IMR-90 (cell line): Measurements from ENCODE around the gene SLC12A8. TPM values are rescaled to one million over a fixed set of nuclear protein-coding genes. Genes with fewer than 3 reads are reported as not detected.
A peak's percentile ranks its signal among the peaks of the same experiment; 100 is the strongest.

Source experiments
- ATAC-seq: fragments of 200-7000 bp; cut with Tn5 transposase; 2 replicates; pipeline ENCODE4 v1.9.1; 2020; ENCODE audit warnings: low read depth, mild to moderate bottlenecking, moderate library complexity
- BruUV-seq: library from RNA; stranded (reverse); fragments of 400-500 nt; replicated peaks from 2 replicates; lab custom pipeline; 2021; lab: Mats Ljungman, UMichigan
- CTCF ChIA-PET: fragments of 300-600 bp; formaldehyde crosslinking; extraction: SDS; loops from one replicate; lab custom pipeline; 2021; ENCODE audit warnings: antibody characterized with exemption; lab: Yijun Ruan, JAX
- POLR2A ChIA-PET: fragments of 300-600 bp; sonication (Branson Sonifier 250); formaldehyde crosslinking; loops from one replicate; lab custom pipeline; 2022; ENCODE audit warnings: antibody characterized with exemption; ENCODE audit not compliant: unreplicated experiment; lab: Charles Lee
- DNase-seq: peaks from one replicate; pipeline ENCODE4 v3.0.0; 2013
- H2AFZ ChIP-seq: replicated peaks from 2 replicates; pipeline ENCODE3; 2013; ENCODE audit warnings: low read length, mild to moderate bottlenecking; ENCODE audit not compliant: poor library complexity
- H2AK5ac ChIP-seq: 2 replicates; pipeline ENCODE4 v1.6.1; 2013; ENCODE audit warnings: low read depth, low read length, inconsistent platforms
- H2AK9ac ChIP-seq: replicated peaks from 2 replicates; pipeline ENCODE3; 2013; ENCODE audit warnings: mild to moderate bottlenecking, low read depth, low read length, moderate library complexity; ENCODE audit not compliant: poor library complexity
- H2BK120ac ChIP-seq: 2 replicates; pipeline ENCODE4 v1.6.1; 2013; ENCODE audit warnings: low read depth, low read length, inconsistent platforms
- H2BK15ac ChIP-seq: 3 replicates; pipeline ENCODE4 v1.6.1; 2013; ENCODE audit warnings: low read depth, low read length, inconsistent platforms
- H2BK20ac ChIP-seq: 2 replicates; pipeline ENCODE4 v1.6.1; 2013; ENCODE audit warnings: low read depth, mild to moderate bottlenecking, inconsistent platforms, low read length, moderate library complexity
- H2BK5ac ChIP-seq: 2 replicates; pipeline ENCODE4 v1.6.1; 2013; ENCODE audit warnings: mild to moderate bottlenecking, low read depth, low read length, inconsistent platforms; ENCODE audit not compliant: poor library complexity, severe bottlenecking
- H3K14ac ChIP-seq: replicated peaks from 2 replicates; pipeline ENCODE4 v1.6.1; 2013; ENCODE audit warnings: low read depth, low read length, inconsistent platforms
- H3K18ac ChIP-seq: 2 replicates; pipeline ENCODE4 v1.6.1; 2013; ENCODE audit warnings: low read depth, low read length, control low read depth
- H3K23ac ChIP-seq: 2 replicates; pipeline ENCODE4 v1.6.1; 2013; ENCODE audit warnings: low read depth, low read length, inconsistent platforms
- H3K27ac ChIP-seq: 2 replicates; pipeline ENCODE4 v1.5.1; 2013; ENCODE audit warnings: mild to moderate bottlenecking, control low read depth, low read length; ENCODE audit not compliant: insufficient read depth
- H3K27me3 ChIP-seq: 2 replicates; pipeline ENCODE4 v1.6.1; 2013; ENCODE audit warnings: low read length; ENCODE audit not compliant: control insufficient read depth, insufficient read depth
- H3K36me3 ChIP-seq: 2 replicates; pipeline ENCODE4 v1.6.1; 2013; ENCODE audit warnings: low read length, mixed read lengths; ENCODE audit not compliant: control insufficient read depth, insufficient read depth
- H3K4ac ChIP-seq: 2 replicates; pipeline ENCODE4 v1.6.1; 2013; ENCODE audit warnings: low read depth, low read length, inconsistent platforms
- H3K4me1 ChIP-seq: 2 replicates; pipeline ENCODE4 v1.6.1; 2013; ENCODE audit warnings: low read length, mixed read lengths; ENCODE audit not compliant: control insufficient read depth, insufficient read depth
- H3K4me2 ChIP-seq: 2 replicates; pipeline ENCODE4 v1.6.1; 2013; ENCODE audit warnings: low read depth, mild to moderate bottlenecking, control low read depth, low read length, moderate library complexity
- H3K4me3 ChIP-seq: 2 replicates; pipeline ENCODE4 v1.5.1; 2013; ENCODE audit warnings: low read depth, mild to moderate bottlenecking, control low read depth, low read length, moderate library complexity; ENCODE audit not compliant: insufficient read depth
- H3K56ac ChIP-seq: 2 replicates; pipeline ENCODE4 v1.6.1; 2013; ENCODE audit warnings: low read length, inconsistent platforms; ENCODE audit not compliant: insufficient read depth; ENCODE audit errors: extremely low read depth
- H3K79me1 ChIP-seq, 2 experiments: 2 replicates each; pipeline ENCODE4 v1.6.1; 2013; ENCODE audit warnings: low read length in 2 of 2, inconsistent platforms in 1 of 2, low read depth in 1 of 2
- H3K9ac ChIP-seq: 2 replicates; pipeline ENCODE4 v1.6.1; 2013; ENCODE audit warnings: low read depth, low read length, control low read depth
- H3K9me1 ChIP-seq: 2 replicates; pipeline ENCODE4 v1.6.1; 2013; ENCODE audit warnings: low read length, inconsistent platforms; ENCODE audit not compliant: insufficient read depth
- H3K9me3 ChIP-seq: 2 replicates; pipeline ENCODE4 v1.6.1; 2013; ENCODE audit warnings: low read length; ENCODE audit not compliant: control insufficient read depth, insufficient read depth
- H4K20me1 ChIP-seq: 2 replicates; pipeline ENCODE4 v1.6.1; 2013; ENCODE audit warnings: low read length, inconsistent platforms; ENCODE audit not compliant: insufficient read depth
- H4K5ac ChIP-seq: 2 replicates; pipeline ENCODE4 v1.6.1; 2013; ENCODE audit warnings: mild to moderate bottlenecking, low read depth, low read length, control low read depth
- H4K8ac ChIP-seq, 2 experiments: 2 replicates each; pipeline ENCODE4 v1.6.1; 2013; ENCODE audit warnings: low read depth in 2 of 2, low read length in 2 of 2, control low read depth in 1 of 2, inconsistent platforms in 1 of 2
- H4K91ac ChIP-seq: 2 replicates; pipeline ENCODE4 v1.6.1; 2013; ENCODE audit warnings: low read depth, low read length, inconsistent platforms; ENCODE audit not compliant: insufficient read depth
- MAFK ChIP-seq: IDR thresholded peaks from 2 replicates; pipeline ENCODE4 v1.6.1; 2012; ENCODE audit warnings: low read depth, low read length, improper control_type of control experiment
- MXI1 ChIP-seq: IDR thresholded peaks from 2 replicates; pipeline ENCODE4 v1.6.1; 2012; ENCODE audit warnings: low read depth, mild to moderate bottlenecking, low read length, moderate library complexity, borderline replicate concordance
- RFX5 ChIP-seq: IDR thresholded peaks from 2 replicates; pipeline ENCODE4 v1.8.0; 2012; ENCODE audit warnings: low read depth, mild to moderate bottlenecking, low read length, moderate library complexity
- SMC3 ChIP-seq: fragments of 150-350 bp; IDR thresholded peaks from 2 replicates; pipeline ENCODE4 v1.6.1; 2016; ENCODE audit warnings: low read depth, mild to moderate bottlenecking, antibody characterized with exemption, low read length, moderate library complexity
- whole genome bisulfite sequencing, 2 experiments: methylation state at CpG; one replicate each; pipeline versions ENCODE4 v1.1.5 to v1.1.7; 2013; ENCODE audit warnings: missing lambda C conversion rate in 2 of 2; ENCODE audit not compliant: insufficient read length in 1 of 2; ENCODE audit errors: extremely low coverage in 2 of 2; 5-methylcytosine and 5-hydroxymethylcytosine counted together
- dilution Hi-C: fragments of 300-500 bp; cut with HindIII; formaldehyde crosslinking; loops from one replicate; pipeline ENCODE4 v1.14.3; 2018; ENCODE audit warnings: low sequenced_read_pairs; ENCODE audit not compliant: unreplicated experiment
- in situ Hi-C: fragments of 300-500 bp; cut with MboI; formaldehyde crosslinking; loops from 3 replicates; pipeline ENCODE4 v1.14.3; 2019; ENCODE audit warnings: low sequenced_read_pairs, inconsistent platforms, mixed read lengths
- intact Hi-C: fragments of 100-400 bp; cut with micrococcal nuclease; formaldehyde crosslinking; loops from 2 replicates; pipeline ENCODE4 v1.10.0; 2022
- polyA plus RNA-seq, 3 experiments: library from polyadenylated mRNA; depleted of rRNA; stranded (reverse); fragments of >200 nt; gene quantifications; 2 replicates each; pipeline ENCODE4 v1.2.3, GENCODE V29; 2012; ENCODE audit warnings: low replicate concordance in 1 of 3
- total RNA-seq: library from RNA; depleted of rRNA; stranded (reverse); fragments of >200 nt; gene quantifications from 2 replicates; pipeline ENCODE4 v1.2.3, GENCODE V29; 2012

SLC12A8 gene
- total and polyA plus RNA-seq, 2 of the 4 experiments (the other 2 are of a cell fraction) = 2.2 to 4.3 TPM

GRCh38 chr3:125129512-125129997, 83.0 kb downstream of the SLC12A8 start (continued):
- no peak for TF ChIP-seq SMC3
- no peak for TF ChIP-seq RFX5

GRCh38 chr3:125128861-125129501, 83.6 kb downstream of the SLC12A8 start:
- BruUV-seq = no TSS peak
- no peaks in the 10 kb centered on the region for H3K36me3 ChIP-seq
- H2BK120ac ChIP-seq = peak overlapping the region; percentile 98
- H3K56ac ChIP-seq = peak overlapping the region; percentile 68; the same call in 1 of the 2 replicates
- CTCF ChIA-PET = interaction anchor here (0.7 to 1.3 kb wide), 4 partner anchors 11 to 67 kb away, joined by 3 to 4 read pairs (median 4); no protein-coding TSS in a partner anchor
- H2BK15ac ChIP-seq = peak overlapping the region; percentile 95
- peak overlapping the region; percentile 94 for H4K91ac ChIP-seq
- H3K4me3 ChIP-seq = no peak overlapping the region
- peak overlapping the region; percentile 91 for H4K5ac ChIP-seq
- H3K9me3 ChIP-seq = no peaks in the 10 kb centered on the region
- peaks cover 25% of the 10 kb centered on the region for H3K4me1 ChIP-seq
- H3K18ac ChIP-seq = peak overlapping the region; percentile 94
- intact Hi-C loops = loop anchor here (5.0 kb wide), 1 partner anchor 77 kb away; no protein-coding TSS in a partner anchor
- dilution Hi-C loops = no loop called here
- H3K14ac ChIP-seq = peak overlapping the region; percentile 95
- peak overlapping the region; percentile 71 for H3K27ac ChIP-seq
- H2AK5ac ChIP-seq = peak overlapping the region; percentile 51
- peak overlapping the region; percentile 79 to 95 for H4K8ac ChIP-seq
- peak; percentile 80 for DNase-seq
- H3K4me2 ChIP-seq = peak overlapping the region; percentile 53
- H2BK5ac ChIP-seq = peak overlapping the region; percentile 73
- peak overlapping the region; percentile 98 for H2BK20ac ChIP-seq
- no peaks in the 10 kb centered on the region for H4K20me1 ChIP-seq
- peak overlapping the region; percentile 67 for H2AFZ ChIP-seq
- H3K79me1 ChIP-seq = no peaks in the 10 kb centered on the region; a peak in 1 of 4 replicates
- peak overlapping the region; percentile 29 for H3K9ac ChIP-seq
- H2AK9ac ChIP-seq = peak overlapping the region; percentile 76
- peak overlapping the region; percentile 92 for H3K23ac ChIP-seq
- TF ChIP-seq MAFK = no peak
- peak; percentile 8; the same call in 1 of the 2 replicates for TF ChIP-seq MXI1
- TF ChIP-seq SMC3 = no peak
- no peak for TF ChIP-seq RFX5
- in situ Hi-C loops = no loop called here
- H3K9me1 ChIP-seq = peaks cover 24% of the 10 kb centered on the region
- H3K27me3 ChIP-seq = no peaks in the 10 kb centered on the region
- 100% methylated on average over 1 of the region's 3 CpGs; no CpG with 5 or more reads in 1 of the 2 experiments for WGBS, 2 experiments
- peak; percentile 62 for ATAC-seq
- peak overlapping the region; percentile 96 for H3K4ac ChIP-seq
- POLR2A ChIA-PET = interaction anchor here (0.7 to 1.5 kb wide), 6 partner anchors 12 to 461 kb away, joined by 3 to 9 read pairs (median 4); no protein-coding TSS in a partner anchor
